Measurements from ENCODE around the gene DRC1.

The DRC1 gene

DNA sequence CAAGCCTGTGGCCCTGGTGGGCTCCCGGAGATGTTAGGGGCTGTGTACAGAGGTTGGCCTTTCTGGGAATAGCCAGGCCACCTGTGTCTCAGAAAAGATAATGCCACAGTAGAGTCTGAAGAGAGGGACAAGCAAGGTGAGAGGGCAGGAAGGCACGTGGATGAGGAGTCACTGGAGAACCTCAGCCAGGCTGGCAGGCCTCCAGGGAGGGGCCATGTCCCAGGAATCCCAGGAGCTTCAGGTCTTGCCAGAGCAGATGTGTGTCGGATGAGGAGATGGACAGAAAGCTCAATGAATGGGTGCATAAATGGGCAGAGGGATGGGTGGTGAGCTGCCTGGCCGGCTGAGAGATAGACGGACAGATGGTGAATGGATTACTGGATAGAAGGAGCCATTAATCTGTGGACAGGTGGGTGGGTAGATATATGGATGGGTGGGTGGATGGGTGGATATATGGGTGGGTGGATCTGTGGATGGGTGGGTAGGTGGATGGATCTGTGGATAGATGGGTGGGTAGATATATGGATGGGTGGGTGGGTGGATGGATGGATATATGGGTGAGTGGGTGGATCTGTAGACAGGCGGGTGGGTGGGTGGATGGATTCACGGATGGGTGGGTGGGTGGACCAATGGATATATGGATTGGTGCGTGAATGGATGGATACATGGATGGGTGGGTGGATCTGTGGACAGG is 84.2 kb downstream of the DRC1 start:
- Histone ChIP-seq H3K27ac (ENCODE audit: low read depth, low read length) (no peak overlapping the region), H3K4me3 (ENCODE audit: low read depth in 1 of 5, low read length in 5 of 5) (no peak overlapping the region), H3K9me3 (ENCODE audit: control insufficient read depth in 5 of 5, low read length in 5 of 5) (no peaks in the 10 kb centered on the region), H3K36me3 (ENCODE audit: control insufficient read depth in 5 of 5, insufficient read depth in 5 of 5, low read length in 5 of 5) (no peaks in the 10 kb centered on the region), H3K9ac (ENCODE audit: low read length in 5 of 5) (no peak overlapping the region), H3K27me3 (ENCODE audit: control insufficient read depth in 5 of 5, insufficient read depth in 4 of 5, low read length in 5 of 5) (no peaks in the 10 kb centered on the region), H3K4me1 (ENCODE audit: control insufficient read depth in 5 of 5, insufficient read depth in 5 of 5, low read length in 5 of 5) (peaks cover 1 to 15% (median 13%) of the 10 kb centered on the region in 5 donors)

DNA sequence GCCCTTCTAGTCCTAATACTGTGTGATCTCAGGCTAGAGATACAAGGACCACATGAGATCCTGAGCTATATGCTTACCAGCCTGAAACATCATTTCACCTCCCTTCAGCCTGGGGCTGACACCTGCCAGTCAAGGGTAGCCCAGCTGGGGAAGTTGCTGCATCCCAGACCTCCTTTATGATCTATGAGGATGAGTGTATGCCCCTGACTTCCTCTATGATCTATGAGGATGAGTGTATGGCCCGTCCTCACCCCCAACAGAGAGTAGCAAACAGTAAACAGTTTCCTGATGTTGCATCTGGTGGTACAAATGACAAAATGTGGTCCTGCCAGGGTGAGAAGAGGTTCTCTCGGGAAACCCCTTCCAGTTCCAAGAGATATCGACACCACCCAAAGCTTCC is 85.1 kb downstream of the DRC1 start:
- Histone ChIP-seq H3K27ac (ENCODE audit: low read depth, low read length) (no peak overlapping the region), H3K27me3 (ENCODE audit: control insufficient read depth in 5 of 5, insufficient read depth in 4 of 5, low read length in 5 of 5) (no peaks in the 10 kb centered on the region), H3K4me3 (ENCODE audit: low read depth in 1 of 5, low read length in 5 of 5) (no peak overlapping the region), H3K36me3 (ENCODE audit: control insufficient read depth in 5 of 5, insufficient read depth in 5 of 5, low read length in 5 of 5) (no peaks in the 10 kb centered on the region), H3K9me3 (ENCODE audit: control insufficient read depth in 5 of 5, low read length in 5 of 5) (no peaks in the 10 kb centered on the region), H3K4me1 (ENCODE audit: control insufficient read depth in 5 of 5, insufficient read depth in 5 of 5, low read length in 5 of 5) (peaks cover 1 to 17% (median 14%) of the 10 kb centered on the region in 5 donors), H3K9ac (ENCODE audit: low read length in 5 of 5) (no peak overlapping the region)

DNA sequence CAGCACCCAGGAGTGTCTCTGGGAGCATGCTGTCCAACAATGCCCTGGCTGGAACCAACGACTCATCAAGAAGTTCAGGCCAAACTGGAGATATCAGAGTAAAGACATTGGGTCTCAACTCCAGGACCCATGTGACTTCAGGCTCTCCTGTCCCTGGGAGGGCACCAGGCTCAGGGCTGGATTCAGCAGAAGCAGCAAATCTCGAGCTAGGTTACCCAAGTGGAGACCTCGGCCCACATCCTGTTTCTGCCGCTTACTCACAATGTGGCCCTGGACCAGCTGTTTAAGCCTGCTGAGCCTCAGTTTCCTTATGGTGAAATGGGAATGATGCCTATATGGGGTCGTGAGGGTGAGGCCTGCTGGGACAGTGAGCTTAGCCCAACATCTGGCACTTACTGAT is 85.5 kb downstream of the DRC1 start:
- H3K27ac ChIP-seq (ENCODE audit: low read depth, low read length) = no peak overlapping the region
- H3K36me3 ChIP-seq (ENCODE audit: control insufficient read depth in 5 of 5, insufficient read depth in 5 of 5, low read length in 5 of 5) = no peaks in the 10 kb centered on the region

DNA sequence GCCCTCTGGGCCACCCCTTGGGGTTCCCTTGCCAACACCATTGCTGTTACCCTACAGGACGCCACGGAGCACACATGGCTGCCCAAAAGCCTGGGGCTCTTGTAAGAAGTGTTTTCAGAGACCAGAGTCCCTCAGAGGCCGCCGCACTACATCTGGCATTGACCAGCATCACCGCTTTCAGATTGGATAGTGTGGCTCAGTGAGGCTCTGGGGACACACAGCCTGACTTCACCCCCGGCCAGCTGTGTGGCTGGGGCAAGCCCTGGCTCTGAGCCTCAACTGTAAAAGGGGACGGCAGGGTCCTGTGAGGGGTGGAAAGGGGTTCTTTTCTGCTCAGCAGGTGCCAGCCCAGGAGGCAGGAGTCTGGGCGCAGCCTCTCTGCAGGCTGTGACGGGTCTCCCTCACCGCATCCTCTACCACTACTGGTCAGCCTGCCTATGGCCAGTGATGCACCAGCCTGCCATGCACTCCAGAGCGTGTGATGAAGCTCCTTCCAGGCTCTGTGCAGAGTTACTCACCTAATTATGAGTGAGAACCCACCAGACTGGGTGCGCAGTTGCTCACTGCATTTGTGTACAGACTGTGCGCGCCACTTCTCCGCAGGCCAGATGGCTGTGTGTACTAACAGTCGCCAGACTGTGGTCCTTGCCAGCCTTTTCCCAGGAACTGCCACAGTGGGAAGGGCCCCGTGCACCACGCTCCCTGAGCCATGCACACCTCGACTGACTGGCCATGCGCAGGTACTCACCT is 86.9 kb downstream of the DRC1 start:
- H3K36me3 ChIP-seq (ENCODE audit: control insufficient read depth in 5 of 5, insufficient read depth in 5 of 5, low read length in 5 of 5) = no peaks in the 10 kb centered on the region
- no peaks in the 10 kb centered on the region for H3K27me3 ChIP-seq (ENCODE audit: control insufficient read depth in 5 of 5, insufficient read depth in 4 of 5, low read length in 5 of 5)
- peaks cover 0 to 18% (median 10%) of the 10 kb centered on the region in 5 donors for H3K4me1 ChIP-seq (ENCODE audit: control insufficient read depth in 5 of 5, insufficient read depth in 5 of 5, low read length in 5 of 5)
- no peaks in the 10 kb centered on the region for H3K9me3 ChIP-seq (ENCODE audit: control insufficient read depth in 5 of 5, low read length in 5 of 5)
- no peak overlapping the region for H3K4me3 ChIP-seq (ENCODE audit: low read depth in 1 of 5, low read length in 5 of 5)
- no peak overlapping the region for H3K27ac ChIP-seq (ENCODE audit: low read depth, low read length)
- H3K9ac ChIP-seq (ENCODE audit: low read length in 5 of 5) = no peak overlapping the region

More for the DNA sequence above, 85.5 kb downstream of the DRC1 start:
- Histone ChIP-seq H3K9me3 (ENCODE audit: control insufficient read depth in 5 of 5, low read length in 5 of 5) (no peaks in the 10 kb centered on the region), H3K4me1 (ENCODE audit: control insufficient read depth in 5 of 5, insufficient read depth in 5 of 5, low read length in 5 of 5) (peaks cover 1 to 21% (median 14%) of the 10 kb centered on the region in 5 donors), H3K9ac (ENCODE audit: low read length in 5 of 5) (no peak overlapping the region), H3K4me3 (ENCODE audit: low read depth in 1 of 5, low read length in 5 of 5) (no peak overlapping the region), H3K27me3 (ENCODE audit: control insufficient read depth in 5 of 5, insufficient read depth in 4 of 5, low read length in 5 of 5) (no peaks in the 10 kb centered on the region)

DNA sequence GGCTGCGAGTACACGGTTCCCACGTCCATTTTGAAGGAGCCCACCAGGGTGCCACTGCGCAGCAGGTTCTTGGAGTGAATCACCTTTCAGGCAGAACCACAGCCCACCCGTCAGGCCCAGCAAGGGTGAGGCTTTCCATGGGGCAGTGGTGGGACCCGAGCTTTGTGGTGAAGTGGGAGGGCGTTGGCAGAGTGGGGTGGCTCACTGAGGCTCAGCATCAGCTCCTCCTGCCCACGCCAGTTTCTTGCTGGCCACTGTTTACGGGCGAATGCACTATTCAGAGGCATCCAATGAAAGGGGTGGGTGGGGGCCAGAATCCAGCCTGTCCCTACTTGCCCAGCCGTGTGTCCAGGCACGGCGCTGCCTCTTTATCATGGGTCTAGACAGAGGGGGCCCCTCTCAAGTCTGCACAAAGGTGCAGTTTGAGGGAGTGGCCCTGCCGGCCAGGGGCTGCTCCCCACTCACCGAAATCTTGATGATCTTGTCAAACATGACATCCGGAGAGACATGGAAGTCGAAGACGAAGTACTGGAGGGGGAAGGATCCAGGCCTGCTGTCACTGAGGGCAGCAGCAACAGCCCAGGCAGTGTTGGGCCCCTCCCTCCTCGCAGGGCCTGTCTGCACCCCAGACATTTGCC is 87.6 kb downstream of the DRC1 start:
- Histone ChIP-seq H3K27ac (ENCODE audit: low read depth, low read length) (no peak overlapping the region), H3K4me3 (ENCODE audit: low read depth in 1 of 5, low read length in 5 of 5) (no peak overlapping the region), H3K4me1 (ENCODE audit: control insufficient read depth in 5 of 5, insufficient read depth in 5 of 5, low read length in 5 of 5) (peaks cover 0 to 11% (median 4%) of the 10 kb centered on the region in 5 donors)

DNA sequence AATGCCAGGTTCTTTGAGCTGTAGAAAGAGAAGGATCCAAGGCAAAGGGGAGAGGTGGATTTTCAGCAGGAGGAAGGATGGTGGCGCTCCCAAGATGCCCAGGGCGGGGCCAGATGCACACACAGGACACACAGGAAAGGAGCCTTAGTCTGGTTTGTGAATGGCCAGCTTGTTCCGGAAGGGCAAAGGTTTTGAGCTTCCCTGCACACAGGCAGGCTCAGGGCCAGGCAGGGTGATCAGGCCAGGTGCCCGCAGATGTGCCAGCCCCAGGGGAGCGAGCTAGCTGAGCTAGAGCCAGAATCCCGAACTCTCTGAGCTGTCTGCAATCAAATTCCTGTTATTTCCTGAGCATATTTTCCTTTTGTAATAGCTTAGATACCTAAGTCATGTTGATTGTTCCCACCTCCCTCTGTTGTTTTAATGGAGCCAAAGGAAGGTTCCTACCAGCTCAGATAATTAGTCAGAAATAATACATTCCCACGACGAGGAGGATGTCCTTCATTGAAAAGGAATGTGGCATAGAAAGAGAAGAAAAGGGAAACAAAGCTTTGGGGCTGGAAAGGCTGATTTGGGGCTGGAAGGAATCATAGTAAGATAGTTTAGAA is 89.9 kb downstream of the DRC1 start:
- Histone ChIP-seq H3K9me3 (ENCODE audit: control insufficient read depth in 5 of 5, low read length in 5 of 5) (no peaks in the 10 kb centered on the region), H3K27ac (ENCODE audit: low read depth, low read length) (no peak overlapping the region), H3K27me3 (ENCODE audit: control insufficient read depth in 5 of 5, insufficient read depth in 4 of 5, low read length in 5 of 5) (no peaks in the 10 kb centered on the region), H3K4me1 (ENCODE audit: control insufficient read depth in 5 of 5, insufficient read depth in 5 of 5, low read length in 5 of 5) (peaks cover 0 to 9% (median 0%) of the 10 kb centered on the region in 5 donors), H3K36me3 (ENCODE audit: control insufficient read depth in 5 of 5, insufficient read depth in 5 of 5, low read length in 5 of 5) (no peaks in the 10 kb centered on the region), H3K4me3 (ENCODE audit: low read depth in 1 of 5, low read length in 5 of 5) (no peak overlapping the region), H3K9ac (ENCODE audit: low read length in 5 of 5) (no peak overlapping the region)

More for the DNA sequence above, 87.6 kb downstream of the DRC1 start:
- no peaks in the 10 kb centered on the region for H3K9me3 ChIP-seq (ENCODE audit: control insufficient read depth in 5 of 5, low read length in 5 of 5)
- no peaks in the 10 kb centered on the region for H3K27me3 ChIP-seq (ENCODE audit: control insufficient read depth in 5 of 5, insufficient read depth in 4 of 5, low read length in 5 of 5)
- no peaks in the 10 kb centered on the region for H3K36me3 ChIP-seq (ENCODE audit: control insufficient read depth in 5 of 5, insufficient read depth in 5 of 5, low read length in 5 of 5)
- no peak overlapping the region for H3K9ac ChIP-seq (ENCODE audit: low read length in 5 of 5)

DNA sequence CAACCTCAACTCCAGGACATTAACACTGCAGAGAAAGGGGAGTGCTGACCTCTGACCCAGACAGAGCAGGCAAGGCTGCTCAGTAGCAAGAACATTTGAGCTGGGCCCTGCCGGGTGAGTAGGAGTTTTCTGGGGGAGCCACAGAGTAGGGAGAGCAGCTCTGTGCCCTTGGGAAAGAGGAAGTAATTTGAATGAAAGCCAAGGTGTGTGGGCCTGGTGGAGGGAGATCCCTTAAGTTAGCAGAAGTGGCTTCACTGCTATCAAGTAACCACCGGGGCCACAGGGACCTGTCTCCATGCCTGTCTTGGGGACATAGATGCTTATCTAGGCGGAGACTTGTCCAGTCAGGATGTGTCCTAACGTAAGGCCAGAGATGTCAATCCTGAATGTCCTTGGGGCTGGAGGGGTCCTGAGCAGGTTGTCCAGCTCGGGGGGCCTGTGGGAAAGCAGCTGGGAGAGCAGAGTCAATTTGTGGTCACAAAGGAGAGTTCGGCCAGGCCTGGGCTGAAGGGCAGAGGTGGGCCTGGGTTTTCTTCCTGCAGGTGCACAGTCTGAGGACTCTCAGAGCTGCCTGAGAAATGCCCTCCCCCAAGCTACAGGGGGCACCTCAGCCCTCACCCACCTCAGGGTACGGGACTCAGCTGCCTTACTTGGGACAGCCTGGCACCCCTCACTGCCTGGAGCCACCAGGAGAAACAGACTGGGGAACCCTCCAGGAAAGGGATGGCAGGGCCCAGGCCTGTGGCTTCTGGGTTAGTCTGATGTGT is 91.2 kb downstream of the DRC1 start:
- Histone ChIP-seq H3K36me3 (ENCODE audit: control insufficient read depth in 5 of 5, insufficient read depth in 5 of 5, low read length in 5 of 5) (no peaks in the 10 kb centered on the region), H3K4me1 (ENCODE audit: control insufficient read depth in 5 of 5, insufficient read depth in 5 of 5, low read length in 5 of 5) (peaks cover 0 to 10% (median 0%) of the 10 kb centered on the region in 5 donors), H3K4me3 (ENCODE audit: low read depth in 1 of 5, low read length in 5 of 5) (no peak overlapping the region), H3K27me3 (ENCODE audit: control insufficient read depth in 5 of 5, insufficient read depth in 4 of 5, low read length in 5 of 5) (peaks cover 0 to under 1% (median 0%) of the 10 kb centered on the region in 5 donors), H3K9ac (ENCODE audit: low read length in 5 of 5) (no peak overlapping the region), H3K27ac (ENCODE audit: low read depth, low read length) (no peak overlapping the region), H3K9me3 (ENCODE audit: control insufficient read depth in 5 of 5, low read length in 5 of 5) (no peaks in the 10 kb centered on the region)

DNA sequence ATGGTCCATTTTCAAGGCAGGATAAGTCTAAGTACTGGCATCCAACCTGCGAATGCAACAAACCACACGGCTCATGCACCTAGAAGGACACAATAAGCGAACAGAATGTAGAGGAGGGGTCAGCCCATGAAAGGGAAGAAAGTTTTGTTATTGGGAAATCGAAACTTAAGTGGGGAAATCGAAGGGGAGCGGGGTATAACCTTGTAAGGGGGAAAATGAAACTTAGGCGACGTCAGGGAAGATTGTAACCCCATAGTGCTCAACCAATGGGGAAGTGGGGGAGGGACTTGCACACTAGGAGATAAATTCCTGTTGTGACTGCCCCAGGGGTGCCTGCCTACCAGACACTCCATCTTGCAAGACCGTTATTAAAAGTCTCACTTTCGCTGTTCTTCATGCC is 91.8 kb downstream of the DRC1 start:
- Histone ChIP-seq H3K27ac (ENCODE audit: low read depth, low read length) (no peak overlapping the region), H3K4me1 (ENCODE audit: control insufficient read depth in 5 of 5, insufficient read depth in 5 of 5, low read length in 5 of 5) (peaks cover 0 to 11% (median 1%) of the 10 kb centered on the region in 5 donors), H3K9ac (ENCODE audit: low read length in 5 of 5) (no peak overlapping the region), H3K27me3 (ENCODE audit: control insufficient read depth in 5 of 5, insufficient read depth in 4 of 5, low read length in 5 of 5) (peaks cover 0 to 7% (median 6%) of the 10 kb centered on the region in 5 donors), H3K4me3 (ENCODE audit: low read depth in 1 of 5, low read length in 5 of 5) (no peak overlapping the region), H3K9me3 (ENCODE audit: control insufficient read depth in 5 of 5, low read length in 5 of 5) (no peaks in the 10 kb centered on the region), H3K36me3 (ENCODE audit: control insufficient read depth in 5 of 5, insufficient read depth in 5 of 5, low read length in 5 of 5) (no peaks in the 10 kb centered on the region)

DNA sequence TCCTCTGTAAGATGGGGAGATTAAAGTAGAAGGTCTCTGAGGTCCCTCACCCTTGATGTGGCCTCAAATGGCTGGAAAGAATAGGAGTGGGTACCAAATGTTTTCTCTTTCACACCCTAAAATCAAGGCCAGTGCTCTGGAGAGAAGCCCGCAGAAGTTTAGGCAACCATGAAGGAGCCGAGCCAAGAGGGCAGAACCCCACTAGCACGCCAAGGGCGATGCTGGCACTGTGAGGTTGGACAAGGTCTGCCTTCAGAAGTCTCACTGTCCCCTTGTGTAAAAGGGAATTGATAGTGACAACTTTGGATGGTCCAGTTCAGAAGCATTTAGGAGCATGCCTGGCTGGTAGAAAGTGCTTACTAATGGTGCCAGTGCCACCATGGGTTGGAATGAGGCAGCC is 92.5 kb downstream of the DRC1 start:
- H3K27me3 ChIP-seq (ENCODE audit: control insufficient read depth in 5 of 5, insufficient read depth in 4 of 5, low read length in 5 of 5) = peaks cover 0 to 12% (median 8%) of the 10 kb centered on the region in 5 donors
- no peak overlapping the region for H3K4me3 ChIP-seq (ENCODE audit: low read depth in 1 of 5, low read length in 5 of 5)
- no peaks in the 10 kb centered on the region for H3K9me3 ChIP-seq (ENCODE audit: control insufficient read depth in 5 of 5, low read length in 5 of 5)
- no peak overlapping the region for H3K9ac ChIP-seq (ENCODE audit: low read length in 5 of 5)
- no peaks in the 10 kb centered on the region for H3K36me3 ChIP-seq (ENCODE audit: control insufficient read depth in 5 of 5, insufficient read depth in 5 of 5, low read length in 5 of 5)
- peaks cover 0 to 11% (median 2%) of the 10 kb centered on the region in 5 donors for H3K4me1 ChIP-seq (ENCODE audit: control insufficient read depth in 5 of 5, insufficient read depth in 5 of 5, low read length in 5 of 5)
- no peak overlapping the region for H3K27ac ChIP-seq (ENCODE audit: low read depth, low read length)
